GM21360 (cell line): ENCODE data around the gene ITPKB.
A peak's percentile ranks its signal among the peaks of the same experiment; 100 is the strongest.
"Not testable (repeated sequence)": the region's sequence is repeated elsewhere in the genome, so short reads cannot be mapped to it uniquely, and the experiment has no call there.

ENCODE experiments used
- ATAC-seq: cut with Tn5 transposase; IDR thresholded peaks from one replicate; pipeline ENCODE4 v1.9.1; 2021; ENCODE audit warnings: mild to moderate bottlenecking, moderate library complexity; ENCODE audit not compliant: unreplicated experiment

The ITPKB gene

DNA sequence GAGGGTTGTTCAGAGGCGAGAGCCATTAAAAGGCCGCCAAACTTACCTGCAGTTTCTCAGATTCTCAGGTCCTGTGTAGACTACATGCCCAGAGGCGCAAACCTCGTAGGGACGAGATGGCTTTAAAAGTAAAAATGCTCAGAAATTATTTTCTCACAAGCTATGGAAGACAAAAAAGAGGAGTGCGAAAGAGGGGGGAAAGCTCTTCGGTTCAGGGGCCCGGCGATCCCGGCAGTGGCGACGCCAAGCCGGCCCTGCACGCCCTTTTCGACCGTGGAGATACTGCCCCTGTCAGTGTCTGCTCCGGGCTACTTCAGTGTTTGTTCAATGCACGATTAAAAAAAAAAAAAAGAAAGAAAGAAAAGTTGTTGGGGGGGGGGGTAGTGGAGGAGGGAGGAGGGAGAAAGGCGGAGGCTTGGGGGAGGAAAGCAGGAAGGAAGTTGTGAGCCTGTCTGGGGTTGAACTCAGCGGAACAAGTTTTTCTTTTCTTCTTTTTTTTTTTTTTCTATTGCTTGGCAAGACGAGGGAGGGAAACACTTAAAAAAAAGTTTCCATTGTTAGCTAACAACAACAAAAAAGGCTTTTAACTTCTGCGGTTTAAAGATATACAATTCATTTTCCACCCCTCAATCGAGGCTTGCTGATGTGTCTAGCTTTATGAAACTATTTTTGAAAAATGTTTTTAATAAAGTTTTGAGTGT is at the start of gene ITPKB:
Gene ITPKB, minus strand, starts transcription at position 288 of the 701 bp plus-strand sequence. CDS start 1,824 bp downstream, outside the sequence.
- no peak for ATAC-seq

GRCh38 chr1:226787638-226788037 is 48.6 kb upstream of the ITPKB start:
- no peak for ATAC-seq

DNA sequence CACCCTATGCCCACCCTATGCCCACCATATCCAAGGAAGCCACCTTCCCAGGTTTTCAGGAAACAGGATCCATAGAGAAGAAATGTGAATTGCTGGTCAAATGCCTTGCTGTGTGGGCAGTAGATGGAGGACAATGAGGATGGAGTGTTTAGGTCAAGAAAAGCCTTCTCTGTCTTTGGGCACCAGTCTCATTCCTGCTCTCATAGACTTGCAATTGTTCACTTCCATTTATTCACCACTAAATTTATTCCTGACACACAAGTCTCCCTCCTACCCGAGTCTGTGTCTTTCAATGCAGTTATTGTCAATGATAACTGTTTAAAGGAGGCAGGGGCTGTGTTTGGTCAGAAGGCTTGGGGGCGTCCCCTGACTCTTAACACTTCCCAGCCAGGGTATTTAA is 48.0 kb upstream of the ITPKB start:
- ATAC-seq: no peak

DNA sequence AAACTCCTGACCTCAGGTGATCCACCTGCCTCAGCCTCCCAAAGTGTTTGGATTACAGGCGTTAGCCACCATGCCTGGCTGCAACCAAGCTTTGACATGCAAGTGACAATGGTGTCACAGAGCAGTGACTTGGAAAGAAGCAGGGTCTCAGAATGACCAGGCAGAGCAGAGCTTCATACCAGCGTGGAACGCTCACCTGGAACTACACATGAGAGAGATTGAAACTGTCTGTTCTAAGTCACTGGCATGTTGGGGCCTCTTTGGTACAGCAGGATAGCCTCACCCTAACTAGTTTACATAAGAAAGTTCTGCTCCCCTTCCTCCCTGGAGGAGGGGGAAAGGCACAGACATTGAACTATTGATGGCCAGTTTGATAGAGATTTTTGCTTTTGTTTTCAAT is 47.5 kb upstream of the ITPKB start:
- peak; percentile 92 for ATAC-seq

- no peak for ATAC-seq
Observed at GRCh38 chr1:226785805-226786204, 46.7 kb upstream of the ITPKB start.

GRCh38 chr1:226784081-226785049 is 45.3 kb upstream of the ITPKB start:
- ATAC-seq: no peak

DNA sequence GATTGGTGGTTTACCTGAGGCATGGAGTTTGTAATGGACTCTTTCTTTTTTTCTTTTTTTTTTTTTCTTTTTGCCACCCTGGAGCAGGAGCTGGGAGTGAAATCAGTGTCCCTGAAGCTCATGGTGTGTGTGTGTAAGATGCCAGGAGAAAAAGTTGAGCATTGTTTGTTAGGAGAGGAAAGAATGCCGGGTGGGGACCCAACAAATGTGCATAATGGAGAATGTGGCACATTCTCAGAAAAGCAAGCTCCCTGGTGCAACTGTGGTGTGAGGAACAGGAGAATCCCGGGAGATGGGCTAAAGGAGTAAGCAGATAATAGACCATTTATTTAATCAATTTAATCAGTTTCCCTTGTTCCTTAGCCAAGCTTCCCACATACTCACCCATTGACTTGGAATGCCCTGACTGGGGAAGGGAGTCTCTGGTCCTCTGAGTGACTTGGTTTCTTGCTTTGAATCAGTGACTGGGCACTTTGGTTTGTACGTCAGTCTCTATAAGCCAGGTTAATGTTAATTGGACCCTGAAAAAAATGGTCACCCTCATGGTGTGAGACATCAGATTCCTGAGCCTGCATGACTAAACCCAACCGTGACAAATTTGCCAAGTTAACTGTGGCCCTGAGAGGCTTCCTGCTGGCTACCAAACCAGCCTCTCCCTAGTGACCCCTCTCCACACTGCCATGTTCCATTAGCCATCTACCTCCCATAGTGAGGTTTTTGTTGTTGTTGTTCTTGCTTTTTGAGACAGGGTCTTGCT is 43.9 kb upstream of the ITPKB start:
- ATAC-seq: no peak

- ATAC-seq: no peak
Observed at GRCh38 chr1:226781937-226782609, 43.0 kb upstream of the ITPKB start.

DNA sequence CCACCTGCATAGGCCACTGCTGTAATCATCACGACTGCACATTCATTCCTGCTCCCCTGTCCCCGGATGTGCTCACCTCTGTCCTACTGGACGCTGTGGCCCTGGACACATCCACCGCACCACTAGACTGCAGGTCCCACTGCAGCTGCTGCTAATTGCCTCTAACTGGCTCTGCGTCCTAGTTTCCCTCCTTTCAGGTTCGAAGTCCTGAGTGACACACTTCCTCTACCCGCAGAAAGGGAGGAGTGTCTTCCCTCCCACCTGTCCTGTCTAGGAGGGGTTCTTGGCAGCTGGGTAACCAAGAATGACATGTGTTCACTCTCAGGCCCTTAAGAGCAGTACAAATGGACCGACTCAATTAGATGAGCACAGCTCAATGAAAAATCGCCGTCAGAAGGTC is 40.5 kb upstream of the ITPKB start:
- ATAC-seq: no peak

GRCh38 chr1:226778657-226779058 is 39.6 kb upstream of the ITPKB start:
- no peak for ATAC-seq

DNA sequence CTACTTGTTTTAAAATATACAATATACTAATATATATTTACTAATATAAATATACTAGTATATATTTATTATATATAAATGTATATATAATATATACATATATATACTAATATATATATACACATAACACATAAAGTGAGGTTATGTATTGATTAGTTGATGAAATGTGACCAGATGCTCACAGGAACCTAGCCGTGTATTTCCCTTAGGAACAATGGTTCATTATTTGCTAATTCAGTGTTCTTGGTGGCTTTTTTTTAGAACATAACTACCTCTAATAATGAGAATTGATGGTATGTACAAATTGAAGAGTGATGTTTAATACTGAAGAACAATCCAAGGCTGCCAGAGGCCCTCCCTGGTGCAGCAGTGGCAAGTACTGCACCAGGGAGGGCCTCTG is 37.9 kb upstream of the ITPKB start:
- ATAC-seq: no peak

DNA sequence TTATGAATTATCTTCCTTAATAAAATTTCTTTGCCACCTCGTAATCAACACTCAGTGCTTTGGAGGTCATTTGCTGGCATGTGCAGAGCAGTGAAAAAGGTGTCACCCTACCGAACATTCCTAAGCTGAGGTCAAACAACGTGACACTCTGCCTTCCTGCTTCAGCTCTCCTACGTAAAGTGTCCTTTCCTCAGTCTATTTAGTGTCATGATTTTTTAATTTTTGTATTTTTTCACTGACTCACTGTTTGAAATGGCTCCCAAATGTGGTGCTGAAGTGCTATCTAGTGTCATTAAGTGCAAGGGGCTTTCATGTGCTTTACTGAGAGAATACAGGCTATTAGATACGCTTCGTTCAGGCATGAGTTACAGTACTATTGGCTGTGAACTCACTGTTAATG is 37.0 kb upstream of the ITPKB start:
- ATAC-seq: no peak

DNA sequence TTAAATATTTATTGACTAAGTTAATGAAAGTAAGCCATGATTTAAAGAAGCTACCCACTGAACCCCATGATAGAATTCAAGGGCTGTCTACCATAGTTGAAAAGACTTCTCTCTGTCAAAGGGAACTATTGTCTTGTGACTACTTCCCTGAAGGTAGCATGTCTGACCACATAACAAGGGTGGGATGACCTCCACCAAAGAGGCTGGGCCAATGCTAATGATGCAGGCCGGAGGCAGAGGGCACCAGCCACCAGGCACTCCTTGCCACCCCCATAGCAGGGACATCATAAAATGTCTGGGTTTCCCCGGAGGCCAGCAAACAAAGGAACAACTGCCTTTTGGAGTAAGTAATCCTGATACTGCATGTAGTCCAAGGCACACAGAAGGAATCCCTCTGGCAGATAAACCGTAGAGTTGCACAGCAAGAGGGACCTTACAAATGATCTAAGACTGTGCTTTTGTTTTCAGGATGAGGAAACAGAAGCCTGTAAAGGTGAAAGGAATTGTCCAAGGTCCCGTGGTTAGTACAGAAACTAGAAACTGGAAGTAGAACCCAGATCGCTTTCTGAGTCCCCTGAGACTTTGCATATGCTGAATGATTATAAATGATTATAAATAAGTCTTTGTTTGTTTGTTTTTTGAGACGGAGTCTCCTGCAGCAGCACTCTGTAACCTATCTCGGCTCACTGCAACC is 33.5 kb upstream of the ITPKB start:
- ATAC-seq: peak; percentile 87

- ATAC-seq: not testable (repeated sequence)
Observed at GRCh38 chr1:226767170-226767569, 28.1 kb upstream of the ITPKB start.

DNA sequence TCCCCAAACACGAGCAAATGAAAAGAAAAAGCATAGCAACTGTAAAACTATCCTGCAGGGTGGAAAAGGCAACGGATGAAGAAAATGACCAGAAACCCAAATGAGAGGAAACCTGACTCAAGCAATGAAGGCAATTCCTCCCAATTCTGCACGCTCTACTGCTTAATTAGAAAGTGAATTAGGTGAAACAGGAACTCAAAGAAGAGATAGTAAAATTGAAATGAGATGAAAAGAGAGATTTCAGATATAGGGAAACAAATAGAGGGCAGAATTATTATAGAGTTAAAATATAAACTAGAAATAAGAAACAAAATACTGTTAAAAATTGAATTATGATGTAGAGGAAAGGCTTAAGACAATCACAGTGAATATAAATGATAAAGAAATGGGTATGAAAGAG is 27.5 kb upstream of the ITPKB start:
- no peak for ATAC-seq

DNA sequence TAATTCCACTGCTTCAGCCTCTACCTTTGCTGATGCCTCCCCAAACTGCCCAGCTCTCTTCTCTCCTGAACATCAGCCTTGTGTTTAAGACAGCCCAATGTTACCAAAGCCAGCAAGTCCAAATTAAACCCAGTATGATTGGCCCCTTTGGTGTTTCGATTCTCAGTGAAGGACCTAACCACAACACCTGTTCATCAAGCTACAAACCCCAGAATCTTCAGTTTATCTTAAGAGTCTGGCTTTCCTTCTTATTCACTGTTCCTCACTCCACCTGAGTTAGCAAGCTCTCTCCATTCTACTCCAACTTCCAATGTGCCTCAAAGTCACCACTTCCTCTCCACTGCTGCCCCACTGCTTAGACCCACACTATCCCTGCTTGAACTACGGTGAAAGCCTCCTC is 25.5 kb upstream of the ITPKB start:
- peak; percentile 78 for ATAC-seq

GRCh38 chr1:226763905-226764264 is 24.8 kb upstream of the ITPKB start:
- ATAC-seq: no peak

- ATAC-seq: no peak
Observed at GRCh38 chr1:226762988-226763904, 24.2 kb upstream of the ITPKB start.

GRCh38 chr1:226762055-226762454 is 23.0 kb upstream of the ITPKB start:
- ATAC-seq: no peak
